Astrocyte (in vitro differentiated cells and primary cell): Measurements from ENCODE around the gene GAB2. TPM values are rescaled to one million over a fixed set of nuclear protein-coding genes. Genes with fewer than 3 reads are reported as not detected.
A peak's percentile ranks its signal among the peaks of the same experiment; 100 is the strongest.

Experiments
- DNase-seq: peaks from one replicate; pipeline ENCODE4 v3.0.0-alpha.2; 2010; ENCODE audit warnings: low read depth
- FAIRE-seq: peaks from 2 replicates; lab custom pipeline; 2011; peaks lifted over from hg19 to GRCh38; lab: Jason Lieb, UNC
- H2AFZ ChIP-seq: 2 replicates; pipeline ENCODE4 v1.6.0; 2012; ENCODE audit warnings: low read depth, low read length, inconsistent platforms
- H3K27ac ChIP-seq: 2 replicates; pipeline ENCODE4 v1.5.1; 2011; ENCODE audit warnings: low read depth, low read length, inconsistent platforms
- H3K27me3 ChIP-seq: 2 replicates; pipeline ENCODE4 v1.6.0; 2011; ENCODE audit warnings: low read length, inconsistent platforms; ENCODE audit not compliant: insufficient read depth
- H3K36me3 ChIP-seq: 2 replicates; pipeline ENCODE4 v1.5.1; 2011; ENCODE audit warnings: low read length, inconsistent platforms; ENCODE audit not compliant: insufficient read depth
- H3K4me1 ChIP-seq: 2 replicates; pipeline ENCODE4 v1.5.1; 2011; ENCODE audit warnings: low read length, inconsistent platforms; ENCODE audit not compliant: insufficient read depth
- H3K4me2 ChIP-seq: 2 replicates; pipeline ENCODE4 v1.6.0; 2012; ENCODE audit warnings: low read length, inconsistent platforms
- H3K4me3 ChIP-seq: 2 replicates; pipeline ENCODE4 v1.5.1; 2011; ENCODE audit warnings: low read depth, mild to moderate bottlenecking, low read length, inconsistent platforms; ENCODE audit not compliant: insufficient read depth
- H3K79me2 ChIP-seq: 2 replicates; pipeline ENCODE4 v1.6.0; 2012; ENCODE audit warnings: mild to moderate bottlenecking, low read length, inconsistent platforms; ENCODE audit not compliant: insufficient read depth
- H3K9ac ChIP-seq: 2 replicates; pipeline ENCODE4 v1.6.0; 2012; ENCODE audit warnings: mild to moderate bottlenecking, low read length, inconsistent platforms
- H3K9me3 ChIP-seq: 2 replicates; pipeline ENCODE4 v1.5.1; 2012; ENCODE audit warnings: low read depth, mild to moderate bottlenecking, low read length, inconsistent platforms; ENCODE audit not compliant: insufficient read depth
- H4K20me1 ChIP-seq: 2 replicates; pipeline ENCODE4 v1.6.0; 2012; ENCODE audit warnings: low read length, inconsistent platforms; ENCODE audit not compliant: insufficient read depth
- H3K27ac Mint-ChIP-seq: one replicate; pipeline ENCODE4 v1.8.0; 2021; ENCODE audit warnings: mild to moderate bottlenecking, mixed read lengths; ENCODE audit not compliant: unreplicated experiment
- H3K27me3 Mint-ChIP-seq: one replicate; pipeline ENCODE4 v1.8.0; 2021; ENCODE audit warnings: low read depth, mixed read lengths; ENCODE audit not compliant: unreplicated experiment
- H3K36me3 Mint-ChIP-seq: one replicate; pipeline ENCODE4 v1.8.0; 2021; ENCODE audit warnings: low read depth, mixed read lengths; ENCODE audit not compliant: unreplicated experiment
- H3K4me1 Mint-ChIP-seq: one replicate; pipeline ENCODE4 v1.8.0; 2021; ENCODE audit warnings: low read depth, mixed read lengths; ENCODE audit not compliant: unreplicated experiment
- H3K4me3 Mint-ChIP-seq: one replicate; pipeline ENCODE4 v1.8.0; 2021; ENCODE audit warnings: mild to moderate bottlenecking, moderate library complexity, mixed read lengths; ENCODE audit not compliant: unreplicated experiment
- H3K9me3 Mint-ChIP-seq: one replicate; pipeline ENCODE4 v1.8.0; 2021; ENCODE audit warnings: mild to moderate bottlenecking, mixed read lengths; ENCODE audit not compliant: unreplicated experiment
- CTCF ChIP-seq: IDR thresholded peaks from 2 replicates; pipeline ENCODE4 v1.5.1; 2011; ENCODE audit warnings: low read depth, mild to moderate bottlenecking, inconsistent platforms, low read length, moderate library complexity; ENCODE audit not compliant: insufficient read depth
- EZH2 ChIP-seq: IDR thresholded peaks from 2 replicates; pipeline ENCODE4 v1.6.1; 2012; ENCODE audit warnings: mild to moderate bottlenecking, low read length, inconsistent platforms; ENCODE audit not compliant: insufficient read depth
- total RNA-seq: library from RNA; stranded (reverse); gene quantifications from 2 replicates; pipeline ENCODE4 v1.2.1, GENCODE V29; 2021

GAB2 gene
- total RNA-seq, 1 donor from 2014 or later, result 18.2 TPM

- no peak for TF ChIP-seq CTCF
- no peak for TF ChIP-seq EZH2
- no peak overlapping the region for H3K4me3 ChIP-seq
- H3K27ac Mint-ChIP-seq, result no peak overlapping the region
- H3K4me1 ChIP-seq, result peaks cover 27% of the 10 kb centered on the region
- no peaks in the 10 kb centered on the region for H3K36me3 ChIP-seq
- H3K4me2 ChIP-seq, result no peak overlapping the region
- H3K9ac ChIP-seq, result no peak overlapping the region
- H3K79me2 ChIP-seq, result peaks cover 5% of the 10 kb centered on the region
- H2AFZ ChIP-seq, result no peak overlapping the region
- H3K4me1 Mint-ChIP-seq, result peaks cover 11% of the 10 kb centered on the region
- DNase-seq, result no peak
- no peaks in the 10 kb centered on the region for H3K27me3 ChIP-seq
- FAIRE-seq, result no peak
- peaks cover 3% of the 10 kb centered on the region for H3K9me3 Mint-ChIP-seq
- no peaks in the 10 kb centered on the region for H3K9me3 ChIP-seq
- H3K4me3 Mint-ChIP-seq, result no peak overlapping the region
- H3K36me3 Mint-ChIP-seq, result peaks cover 2% of the 10 kb centered on the region
- H3K27ac ChIP-seq, result no peak overlapping the region
- peaks cover 2% of the 10 kb centered on the region for H4K20me1 ChIP-seq
- H3K27me3 Mint-ChIP-seq, result no peaks in the 10 kb centered on the region
These were observed 2.3 kb downstream of the GAB2 start for GRCh38 chr11:78415338-78415737.

GRCh38 chr11:78414321-78415051, 3.1 kb downstream of the GAB2 start:
- Mint-ChIP-seq H3K36me3 (peaks cover 6% of the 10 kb centered on the region), H3K27me3 (no peaks in the 10 kb centered on the region), H3K4me3 (no peak overlapping the region), H3K27ac (no peak overlapping the region), H3K4me1 (peaks cover 9% of the 10 kb centered on the region), H3K9me3 (peaks cover 3% of the 10 kb centered on the region)
- no peaks in the 10 kb centered on the region for H3K27me3 ChIP-seq
- no peaks in the 10 kb centered on the region for H3K36me3 ChIP-seq
- H3K4me2 ChIP-seq, result no peak overlapping the region
- TF ChIP-seq EZH2 (no peak), CTCF (peak; percentile 64)
- H3K9me3 ChIP-seq, result no peaks in the 10 kb centered on the region
- H3K79me2 ChIP-seq, result peaks cover 5% of the 10 kb centered on the region
- no peak overlapping the region for H3K9ac ChIP-seq
- H2AFZ ChIP-seq, result no peak overlapping the region
- H3K4me3 ChIP-seq, result no peak overlapping the region
- FAIRE-seq (no peak), DNase-seq (no peak)
- no peak overlapping the region for H3K27ac ChIP-seq
- H3K4me1 ChIP-seq, result peaks cover 20% of the 10 kb centered on the region
- H4K20me1 ChIP-seq, result peaks cover 2% of the 10 kb centered on the region

DNA sequence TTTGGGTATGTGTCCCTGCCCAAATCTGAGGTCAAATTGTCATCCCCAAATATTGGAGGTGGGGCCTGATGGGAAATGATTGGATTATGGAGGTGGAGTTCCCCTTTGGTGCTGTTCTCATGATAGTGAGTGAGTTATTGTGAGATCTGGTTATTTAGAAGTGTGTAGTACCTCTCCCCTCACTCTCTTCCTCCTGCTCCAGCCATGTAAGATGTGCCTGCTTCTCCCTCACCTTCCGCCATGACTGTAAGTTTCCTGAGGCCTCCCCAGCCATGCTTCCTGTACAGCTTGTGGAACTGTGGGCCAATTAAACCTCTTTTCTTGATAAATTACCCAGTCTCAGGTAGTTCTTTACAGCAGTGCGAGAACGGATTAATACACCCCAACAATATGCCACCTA, 9.0 kb downstream of the GAB2 start:
- H3K36me3 ChIP-seq, result no peaks in the 10 kb centered on the region
- peaks cover 13% of the 10 kb centered on the region for H3K9me3 Mint-ChIP-seq
- H3K27me3 Mint-ChIP-seq, result no peaks in the 10 kb centered on the region
- no peak overlapping the region for H3K4me2 ChIP-seq
- no peak overlapping the region for H3K4me3 Mint-ChIP-seq
- H3K4me3 ChIP-seq, result no peak overlapping the region
- no peaks in the 10 kb centered on the region for H4K20me1 ChIP-seq
- H2AFZ ChIP-seq, result no peak overlapping the region
- TF ChIP-seq CTCF (no peak), EZH2 (no peak)
- no peak overlapping the region for H3K27ac Mint-ChIP-seq
- H3K9me3 ChIP-seq, result no peaks in the 10 kb centered on the region
- H3K27me3 ChIP-seq, result no peaks in the 10 kb centered on the region
- no peak overlapping the region for H3K9ac ChIP-seq
- H3K79me2 ChIP-seq, result peaks cover 11% of the 10 kb centered on the region
- DNase-seq (no peak), FAIRE-seq (no peak)
- peaks cover 5% of the 10 kb centered on the region for H3K4me1 Mint-ChIP-seq
- H3K36me3 Mint-ChIP-seq, result peaks cover 16% of the 10 kb centered on the region
- no peaks in the 10 kb centered on the region for H3K4me1 ChIP-seq
- H3K27ac ChIP-seq, result no peak overlapping the region
